Neural cell (in vitro differentiated cells): ENCODE results near the gene C11orf71.

ENCODE experiments used
- EZH2 ChIP-seq: fragments of 200-600, 300-800 bp; shearing (Covaris generic), sonication (generic); IDR thresholded peaks from 2 replicates; pipeline ENCODE4 v1.6.1; 2014; ENCODE audit warnings: antibody characterized with exemption, low read length, borderline replicate concordance, mild to moderate bottlenecking; ENCODE audit not compliant: insufficient read depth, poor library complexity, severe bottlenecking
- RAD21 ChIP-seq: fragments of 450-650 bp; conservative IDR thresholded peaks from 2 replicates; pipeline ENCODE4 v1.6.1; 2014; ENCODE audit warnings: antibody characterized with exemption, mild to moderate bottlenecking, moderate library complexity
- TF ChIP-seq, protein P1 (sequence below): fragments of 450-650 bp; IDR thresholded peaks from 2 replicates; pipeline ENCODE4 v1.5.1; 2014; ENCODE audit warnings: antibody characterized with exemption, mild to moderate bottlenecking, moderate library complexity; ENCODE audit not compliant: poor library complexity, severe bottlenecking

DNA sequence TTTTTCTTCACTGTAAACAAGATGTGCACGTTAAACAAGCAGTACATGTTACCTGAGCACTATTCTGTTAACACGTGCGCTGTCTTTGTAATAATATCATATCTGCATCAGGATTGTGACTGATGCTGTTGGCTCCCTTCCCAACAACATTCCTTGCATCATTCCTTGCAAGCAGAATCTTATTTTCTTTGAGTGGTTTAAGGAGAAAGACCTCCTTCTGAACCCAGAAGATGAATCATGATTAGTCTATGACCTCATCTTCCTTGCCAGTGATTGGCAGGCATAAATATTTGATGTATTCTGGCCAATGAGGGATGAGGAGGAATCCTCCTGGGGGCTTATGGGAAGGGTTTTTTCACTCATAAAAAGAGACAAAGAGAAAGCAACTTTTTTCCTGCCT is 46.2 kb downstream of the C11orf71 start:
- TF ChIP-seq, protein P1, sequence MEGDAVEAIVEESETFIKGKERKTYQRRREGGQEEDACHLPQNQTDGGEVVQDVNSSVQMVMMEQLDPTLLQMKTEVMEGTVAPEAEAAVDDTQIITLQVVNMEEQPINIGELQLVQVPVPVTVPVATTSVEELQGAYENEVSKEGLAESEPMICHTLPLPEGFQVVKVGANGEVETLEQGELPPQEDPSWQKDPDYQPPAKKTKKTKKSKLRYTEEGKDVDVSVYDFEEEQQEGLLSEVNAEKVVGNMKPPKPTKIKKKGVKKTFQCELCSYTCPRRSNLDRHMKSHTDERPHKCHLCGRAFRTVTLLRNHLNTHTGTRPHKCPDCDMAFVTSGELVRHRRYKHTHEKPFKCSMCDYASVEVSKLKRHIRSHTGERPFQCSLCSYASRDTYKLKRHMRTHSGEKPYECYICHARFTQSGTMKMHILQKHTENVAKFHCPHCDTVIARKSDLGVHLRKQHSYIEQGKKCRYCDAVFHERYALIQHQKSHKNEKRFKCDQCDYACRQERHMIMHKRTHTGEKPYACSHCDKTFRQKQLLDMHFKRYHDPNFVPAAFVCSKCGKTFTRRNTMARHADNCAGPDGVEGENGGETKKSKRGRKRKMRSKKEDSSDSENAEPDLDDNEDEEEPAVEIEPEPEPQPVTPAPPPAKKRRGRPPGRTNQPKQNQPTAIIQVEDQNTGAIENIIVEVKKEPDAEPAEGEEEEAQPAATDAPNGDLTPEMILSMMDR: no peak
- TF ChIP-seq RAD21 (no peak), EZH2 (no peak)
